Astrocyte of the cerebellum (primary cell): ENCODE measurements around the gene RUSC2.

Source experiments
- DNase-seq: peaks from one replicate; pipeline ENCODE4 v3.0.0-alpha.2; 2011; ENCODE audit warnings: low read depth
- H3K4me3 ChIP-seq: 2 replicates; pipeline ENCODE4 v1.5.1; 2011; ENCODE audit warnings: mild to moderate bottlenecking, low read depth, low read length, moderate library complexity
- CTCF ChIP-seq: IDR thresholded peaks from 2 replicates; pipeline ENCODE4 v1.5.1; 2012; ENCODE audit warnings: low read length, low read depth, moderate library complexity, mild to moderate bottlenecking; ENCODE audit errors: missing control alignments
- in situ Hi-C: cut with HindIII; loops from 2 replicates; pipeline ENCODE4 v1.10.0; 2017; ENCODE audit warnings: low sequenced_read_pairs

RUSC2 gene

GRCh38 chr9:35489313-35490154, at the start of gene RUSC2:
Gene RUSC2, plus strand, starts transcription at chr9:35490111. Its CDS starts 56,411 bp downstream, at chr9:35546522.
- peak; percentile 59 for TF ChIP-seq CTCF
- in situ Hi-C loops, result no loop called here
- H3K4me3 ChIP-seq, result peak within 1 kb of the TSS; percentile 76
- DNase-seq, result peak; percentile 65

GRCh38 chr9:35446012-35446411, 43.9 kb upstream of the RUSC2 start:
- no peak overlapping the region for H3K4me3 ChIP-seq
- in situ Hi-C loops, result loop anchor here (25.0 kb wide), 1 partner anchor 284 kb away; the partner anchor contains the start of gene UNC13B
- DNase-seq, result no peak
- no peak for TF ChIP-seq CTCF

- no peak overlapping the region for H3K4me3 ChIP-seq
- in situ Hi-C loops, result loop anchor here (25.0 kb wide), 1 partner anchor 286 kb away; the partner anchor contains the start of gene UNC13B
- DNase-seq, result no peak
- no peak for TF ChIP-seq CTCF
Observed at GRCh38 chr9:35448496-35448895, 41.4 kb upstream of the RUSC2 start.

GRCh38 chr9:35452481-35452880, 37.4 kb upstream of the RUSC2 start:
- peak; percentile 18 for TF ChIP-seq CTCF
- no peak for DNase-seq
- H3K4me3 ChIP-seq, result no peak overlapping the region
- in situ Hi-C loops, result no loop called here

- no peak for DNase-seq
- in situ Hi-C loops, result no loop called here
- no peak overlapping the region for H3K4me3 ChIP-seq
- TF ChIP-seq CTCF, result no peak
Observed at GRCh38 chr9:35453786-35454185, 36.1 kb upstream of the RUSC2 start.

- H3K4me3 ChIP-seq, result no peak overlapping the region
- no peak for TF ChIP-seq CTCF
- DNase-seq, result no peak
- in situ Hi-C loops, result no loop called here
Observed at GRCh38 chr9:35464141-35465025, 25.5 kb upstream of the RUSC2 start.
